ENCODE measurements around the gene MRPL14.

The MRPL14 gene

GRCh38 chr6:44113414-44113813 lies 13.8 kb downstream of the MRPL14 start:
- H3K9me3 ChIP-seq (ENCODE audit: low read depth, low read length) = no peaks in the 10 kb centered on the region
- H3K27ac ChIP-seq = no peak overlapping the region
- no peak for DNase-seq (ENCODE audit: low read depth, low spot score)
- no peak overlapping the region for H3K9ac ChIP-seq (ENCODE audit: insufficient read length)
- H3K36me3 ChIP-seq (ENCODE audit: insufficient read depth, low read length) = peaks cover 76% of the 10 kb centered on the region
- TF ChIP-seq POLR2AphosphoS5 (IDR thresholded peaks at IDR 0.05; ENCODE audit: borderline replicate concordance, low read depth, low read length) (no peak), FOXP2 (optimal IDR thresholded peaks at IDR 0.05; ENCODE audit: control extremely low read depth, extremely low read length, insufficient read depth) (no peak), EZH2 (IDR thresholded peaks at IDR 0.05) (no peak)
- no peak overlapping the region for H3K4me3 ChIP-seq

- Histone ChIP-seq H3K27ac (no peak overlapping the region), H3K4me3 (no peak overlapping the region), H3K9ac (ENCODE audit: insufficient read length) (no peak overlapping the region), H3K36me3 (ENCODE audit: insufficient read depth, low read length) (peaks cover 79% of the 10 kb centered on the region), H3K9me3 (ENCODE audit: low read depth, low read length) (no peaks in the 10 kb centered on the region)
- no peak for TF ChIP-seq EZH2 (IDR thresholded peaks at IDR 0.05)
- TF ChIP-seq POLR2AphosphoS5 (IDR thresholded peaks at IDR 0.05; ENCODE audit: borderline replicate concordance, low read depth, low read length) = no peak
- TF ChIP-seq FOXP2 (optimal IDR thresholded peaks at IDR 0.05; ENCODE audit: control extremely low read depth, extremely low read length, insufficient read depth) = no peak
- DNase-seq (ENCODE audit: low read depth, low spot score) = no peak
These were observed 15.5 kb downstream of the MRPL14 start for GRCh38 chr6:44111434-44112417.

- Histone ChIP-seq H3K9ac (ENCODE audit: insufficient read length) (no peak overlapping the region), H3K4me3 (no peak overlapping the region), H3K27ac (no peak overlapping the region), H3K9me3 (ENCODE audit: low read depth, low read length) (no peaks in the 10 kb centered on the region), H3K36me3 (ENCODE audit: insufficient read depth, low read length) (peaks cover 83% of the 10 kb centered on the region)
- no peak for DNase-seq (ENCODE audit: low read depth, low spot score)
- TF ChIP-seq POLR2AphosphoS5 (IDR thresholded peaks at IDR 0.05; ENCODE audit: borderline replicate concordance, low read depth, low read length) (no peak), FOXP2 (optimal IDR thresholded peaks at IDR 0.05; ENCODE audit: control extremely low read depth, extremely low read length, insufficient read depth) (no peak), EZH2 (IDR thresholded peaks at IDR 0.05) (no peak)
These were observed 16.3 kb downstream of the MRPL14 start for GRCh38 chr6:44110966-44111365.

GRCh38 chr6:44110005-44110676 lies 17.1 kb downstream of the MRPL14 start:
- H3K36me3 ChIP-seq (ENCODE audit: insufficient read depth, low read length) = peaks cover 80% of the 10 kb centered on the region
- no peak for DNase-seq (ENCODE audit: low read depth, low spot score)
- H3K9me3 ChIP-seq (ENCODE audit: low read depth, low read length) = no peaks in the 10 kb centered on the region
- H3K4me3 ChIP-seq = no peak overlapping the region
- TF ChIP-seq POLR2AphosphoS5 (IDR thresholded peaks at IDR 0.05; ENCODE audit: borderline replicate concordance, low read depth, low read length) (no peak), EZH2 (IDR thresholded peaks at IDR 0.05) (no peak), FOXP2 (optimal IDR thresholded peaks at IDR 0.05; ENCODE audit: control extremely low read depth, extremely low read length, insufficient read depth) (no peak)
- H3K27ac ChIP-seq = no peak overlapping the region
- no peak overlapping the region for H3K9ac ChIP-seq (ENCODE audit: insufficient read length)

GRCh38 chr6:44109212-44109611 lies 18.0 kb downstream of the MRPL14 start:
- TF ChIP-seq EZH2 (IDR thresholded peaks at IDR 0.05) (no peak), POLR2AphosphoS5 (IDR thresholded peaks at IDR 0.05; ENCODE audit: borderline replicate concordance, low read depth, low read length) (no peak), FOXP2 (optimal IDR thresholded peaks at IDR 0.05; ENCODE audit: control extremely low read depth, extremely low read length, insufficient read depth) (no peak)
- no peak overlapping the region for H3K9ac ChIP-seq (ENCODE audit: insufficient read length)
- H3K9me3 ChIP-seq (ENCODE audit: low read depth, low read length) = no peaks in the 10 kb centered on the region
- H3K36me3 ChIP-seq (ENCODE audit: insufficient read depth, low read length) = peaks cover 80% of the 10 kb centered on the region
- no peak for DNase-seq (ENCODE audit: low read depth, low spot score)
- H3K27ac ChIP-seq = no peak overlapping the region
- H3K4me3 ChIP-seq = no peak overlapping the region

GRCh38 chr6:44108471-44108870 lies 18.8 kb downstream of the MRPL14 start:
- Histone ChIP-seq H3K9me3 (ENCODE audit: low read depth, low read length) (no peaks in the 10 kb centered on the region), H3K4me3 (no peak overlapping the region), H3K36me3 (ENCODE audit: insufficient read depth, low read length) (peaks cover 80% of the 10 kb centered on the region), H3K9ac (ENCODE audit: insufficient read length) (no peak overlapping the region), H3K27ac (no peak overlapping the region)
- no peak for DNase-seq (ENCODE audit: low read depth, low spot score)
- TF ChIP-seq FOXP2 (optimal IDR thresholded peaks at IDR 0.05; ENCODE audit: control extremely low read depth, extremely low read length, insufficient read depth) = no peak
- TF ChIP-seq POLR2AphosphoS5 (IDR thresholded peaks at IDR 0.05; ENCODE audit: borderline replicate concordance, low read depth, low read length) = no peak
- TF ChIP-seq EZH2 (IDR thresholded peaks at IDR 0.05) = no peak

GRCh38 chr6:44107017-44107416 lies 20.2 kb downstream of the MRPL14 start:
- no peak overlapping the region for H3K4me3 ChIP-seq
- H3K27ac ChIP-seq = no peak overlapping the region
- peaks cover 68% of the 10 kb centered on the region for H3K36me3 ChIP-seq (ENCODE audit: insufficient read depth, low read length)
- TF ChIP-seq POLR2AphosphoS5 (IDR thresholded peaks at IDR 0.05; ENCODE audit: borderline replicate concordance, low read depth, low read length) (no peak), EZH2 (IDR thresholded peaks at IDR 0.05) (no peak), FOXP2 (optimal IDR thresholded peaks at IDR 0.05; ENCODE audit: control extremely low read depth, extremely low read length, insufficient read depth) (no peak)
- no peak for DNase-seq (ENCODE audit: low read depth, low spot score)
- no peaks in the 10 kb centered on the region for H3K9me3 ChIP-seq (ENCODE audit: low read depth, low read length)
- no peak overlapping the region for H3K9ac ChIP-seq (ENCODE audit: insufficient read length)

GRCh38 chr6:44105993-44106740 lies 21.1 kb downstream of the MRPL14 start:
- Histone ChIP-seq H3K4me3 (no peak overlapping the region), H3K9me3 (ENCODE audit: low read depth, low read length) (no peaks in the 10 kb centered on the region), H3K9ac (ENCODE audit: insufficient read length) (no peak overlapping the region), H3K27ac (no peak overlapping the region), H3K36me3 (ENCODE audit: insufficient read depth, low read length) (peaks cover 60% of the 10 kb centered on the region)
- DNase-seq (ENCODE audit: low read depth, low spot score) = no peak
- no peak for TF ChIP-seq EZH2 (IDR thresholded peaks at IDR 0.05)
- no peak for TF ChIP-seq POLR2AphosphoS5 (IDR thresholded peaks at IDR 0.05; ENCODE audit: borderline replicate concordance, low read depth, low read length)
- TF ChIP-seq FOXP2 (optimal IDR thresholded peaks at IDR 0.05; ENCODE audit: control extremely low read depth, extremely low read length, insufficient read depth) = no peak
